HuH-7 (cell line): ENCODE measurements around the gene EIF3L.
"Not testable (repeated sequence)": the region's sequence is repeated elsewhere in the genome, so short reads cannot be mapped to it uniquely, and the experiment has no call there.

Experiments
- DNase-seq: peaks from one replicate; pipeline ENCODE4 v3.0.0; 2011; ENCODE audit warnings: low spot score

EIF3L gene

DNA sequence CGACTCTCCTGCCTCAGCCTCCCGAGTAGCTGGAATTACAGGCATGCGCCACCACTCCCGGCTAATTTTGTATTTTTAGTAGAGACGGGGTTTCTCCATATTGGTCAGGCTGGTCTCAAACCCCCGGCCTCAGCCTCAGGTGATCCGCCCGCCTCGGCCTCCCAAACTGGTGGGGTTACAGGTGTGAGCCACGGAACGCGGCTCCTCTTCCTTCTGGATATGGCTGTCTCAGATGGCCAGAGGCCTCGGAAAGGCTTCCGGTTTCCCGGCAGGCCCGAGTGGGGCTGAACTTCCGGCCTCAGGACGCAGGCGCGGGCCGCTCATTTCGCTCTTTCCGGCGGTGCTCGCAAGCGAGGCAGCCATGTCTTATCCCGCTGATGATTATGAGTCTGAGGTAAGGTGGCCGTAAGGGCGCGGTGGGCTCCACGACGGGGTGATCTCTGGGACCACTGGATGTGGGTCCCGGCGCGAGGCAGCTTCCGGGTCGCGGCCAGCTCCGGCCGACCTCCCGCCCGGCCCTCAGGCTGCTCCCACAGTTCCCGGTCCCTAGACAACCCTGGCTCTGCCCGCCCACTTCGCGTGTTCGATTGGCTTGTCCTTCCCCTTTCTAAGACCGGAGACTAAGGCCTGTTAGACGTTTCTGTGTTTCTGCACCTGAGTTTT is at the start of gene EIF3L:
TSS of gene EIF3L (plus strand) at position 331 of the 663 bp plus-strand sequence. CDS start at position 362, 31 bp downstream.
- DNase-seq: peak; percentile 93

DNA sequence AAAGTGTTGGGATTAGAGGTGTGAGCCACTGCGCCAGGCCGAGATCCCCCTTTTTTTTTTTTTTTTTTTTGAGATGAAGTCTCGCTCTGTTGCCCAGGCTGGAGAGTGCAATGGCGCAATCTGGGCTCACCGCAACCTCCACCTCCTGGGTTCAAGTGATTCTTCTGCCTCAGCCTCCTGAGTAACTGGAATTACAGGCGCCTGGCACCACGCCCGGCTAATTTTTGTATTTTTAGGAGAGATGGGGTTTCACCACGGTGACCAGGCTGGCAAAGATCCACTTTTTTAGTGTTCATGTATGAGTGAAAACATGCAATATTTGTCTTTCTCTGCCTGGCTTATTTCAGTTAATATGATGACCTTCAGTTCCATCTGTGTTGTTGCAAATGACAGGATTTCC is 49.2 kb upstream of the EIF3L start:
- not testable (repeated sequence) for DNase-seq

DNA sequence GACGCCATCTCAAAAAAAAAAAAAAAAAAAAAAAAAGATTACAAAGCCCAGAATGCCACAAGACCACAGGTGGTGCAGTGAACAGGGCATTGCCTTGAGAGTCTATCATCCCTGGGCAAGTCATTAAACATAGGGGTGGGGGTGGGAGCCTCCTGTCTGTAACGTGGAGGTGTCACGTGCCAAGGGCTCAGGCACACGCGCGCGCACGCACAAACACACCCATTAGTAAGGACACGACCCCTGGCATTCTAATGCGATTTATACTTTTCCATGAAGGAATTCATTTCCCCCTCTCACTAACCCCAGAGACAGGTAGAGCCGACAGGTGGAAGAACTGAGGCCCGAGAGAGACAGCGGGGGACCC is 47.3 kb upstream of the EIF3L start:
- DNase-seq: no peak

DNA sequence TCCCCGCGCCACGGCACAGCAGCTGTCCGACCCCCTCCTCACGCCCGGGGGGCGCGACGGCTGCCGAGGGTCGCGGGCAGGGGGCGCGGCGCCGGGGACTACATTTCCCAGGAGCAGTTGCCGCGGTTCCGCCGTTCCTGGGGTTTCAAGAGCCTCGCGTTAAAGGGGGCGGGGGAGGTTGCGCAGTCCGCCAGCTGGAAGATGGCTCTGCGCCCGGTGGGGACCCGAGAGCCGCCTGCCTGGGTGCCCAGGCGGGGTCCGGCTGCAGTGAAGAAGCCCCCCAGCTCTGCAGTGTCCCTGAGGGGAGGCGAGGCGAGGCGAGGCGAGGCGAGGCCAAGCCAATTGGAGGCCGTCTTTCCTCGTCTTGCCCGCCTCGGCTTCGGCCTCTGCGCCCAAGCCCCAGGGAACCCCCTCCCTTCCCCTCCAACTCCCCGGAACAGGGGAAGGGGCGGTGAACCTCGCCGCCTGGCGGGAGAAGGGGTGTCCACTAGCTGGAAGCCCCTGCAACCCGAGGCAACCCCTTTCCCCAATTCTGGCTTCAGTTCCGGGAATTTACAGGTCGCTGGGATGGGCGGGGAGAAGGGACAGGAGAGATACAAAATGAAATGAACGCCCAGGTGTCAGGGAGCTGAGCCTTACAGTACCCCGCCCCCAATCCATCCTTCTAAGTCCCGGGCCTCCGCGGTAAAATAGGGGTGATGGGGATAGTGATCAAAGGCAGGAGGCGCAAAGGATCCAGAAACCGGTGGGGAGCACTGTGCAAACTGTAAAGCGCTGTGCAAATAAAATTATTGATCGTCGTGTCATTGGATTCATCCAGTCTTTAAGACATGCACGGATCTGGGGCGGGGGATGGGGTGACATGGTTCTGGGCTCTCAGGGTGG is 46.7 kb upstream of the EIF3L start:
- peak; percentile 80 for DNase-seq

DNA sequence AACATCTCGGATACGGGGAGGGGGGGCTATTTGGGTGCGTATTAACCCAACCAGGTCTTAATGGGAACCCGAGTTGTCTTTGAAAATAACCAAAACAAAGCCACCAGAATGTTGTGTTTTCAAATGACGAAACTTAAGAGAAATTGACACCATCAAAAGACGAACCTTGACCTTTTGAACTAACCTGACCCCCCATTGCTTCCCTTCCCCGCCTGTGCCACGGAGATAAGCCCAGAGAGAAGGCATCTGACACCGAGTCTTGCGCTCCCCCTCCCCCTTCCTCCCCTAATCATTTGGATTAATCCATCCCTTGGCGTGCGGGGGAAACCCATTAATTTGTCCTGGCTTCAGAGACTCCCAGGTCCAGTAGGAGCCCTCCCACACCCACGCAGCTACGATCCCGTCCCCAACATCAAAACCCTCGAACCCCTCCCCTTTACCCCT is 46.0 kb upstream of the EIF3L start:
- DNase-seq: peak; percentile 81

DNA sequence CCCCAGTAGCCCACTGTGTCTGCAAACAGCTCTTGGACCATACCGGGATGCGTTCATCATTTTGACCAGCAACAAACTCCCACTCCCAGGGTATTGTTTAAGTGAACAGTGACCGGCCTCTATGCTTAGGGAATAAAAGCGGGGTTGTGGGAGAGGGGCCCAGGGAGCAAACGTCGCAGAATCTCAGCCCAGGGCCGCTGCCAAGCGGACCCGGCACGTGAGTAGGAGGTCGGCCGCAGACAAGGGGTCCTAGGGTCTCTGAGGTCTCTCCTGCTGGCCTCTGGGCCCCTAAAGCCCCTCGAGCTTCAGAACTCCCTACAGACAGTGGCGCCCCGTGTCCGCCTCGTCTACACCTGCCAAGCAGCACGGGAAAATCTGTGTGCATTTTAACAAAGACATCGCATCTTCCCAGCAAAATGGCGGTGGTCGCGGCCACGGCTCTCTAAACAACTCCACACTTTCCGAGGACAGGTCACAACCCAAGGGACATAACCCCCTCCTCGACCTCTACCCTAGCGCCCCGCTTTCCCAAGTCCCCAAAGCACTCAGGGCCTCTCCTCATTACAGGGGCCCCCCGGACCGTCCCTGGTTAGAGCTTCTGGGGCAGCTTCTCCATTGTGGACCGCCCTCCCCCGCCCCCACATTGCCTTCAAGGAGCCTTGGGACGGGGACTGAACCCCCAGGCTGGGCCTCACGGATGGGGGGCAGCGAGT is 45.4 kb upstream of the EIF3L start:
- DNase-seq: no peak

DNA sequence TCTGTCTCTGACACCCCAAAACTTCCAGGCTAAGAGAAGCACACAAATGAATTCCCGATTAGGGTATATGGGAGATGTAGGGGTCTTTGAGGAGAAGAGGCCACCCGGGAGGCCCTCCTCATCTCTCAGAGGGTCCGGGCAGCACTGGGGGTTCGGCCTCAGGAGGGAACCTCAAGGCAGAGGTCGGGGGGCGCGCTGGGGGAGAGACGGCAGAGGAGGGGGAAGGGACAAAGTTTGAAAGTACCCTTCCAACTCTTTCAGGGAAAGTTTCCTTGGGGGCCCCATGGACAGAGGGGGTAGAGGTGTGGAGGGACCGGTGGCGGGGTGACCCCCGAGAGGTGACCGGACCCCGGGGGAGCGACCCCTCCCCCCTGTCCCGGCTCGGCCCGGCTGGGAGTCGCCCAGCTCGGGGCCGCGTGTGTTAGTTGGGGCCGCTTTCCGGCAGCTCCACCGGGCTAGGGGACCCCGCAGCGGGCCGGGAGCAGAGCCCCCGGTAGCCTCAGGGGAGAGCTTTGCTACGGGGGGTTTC is 44.8 kb upstream of the EIF3L start:
- DNase-seq: peak; percentile 50

DNA sequence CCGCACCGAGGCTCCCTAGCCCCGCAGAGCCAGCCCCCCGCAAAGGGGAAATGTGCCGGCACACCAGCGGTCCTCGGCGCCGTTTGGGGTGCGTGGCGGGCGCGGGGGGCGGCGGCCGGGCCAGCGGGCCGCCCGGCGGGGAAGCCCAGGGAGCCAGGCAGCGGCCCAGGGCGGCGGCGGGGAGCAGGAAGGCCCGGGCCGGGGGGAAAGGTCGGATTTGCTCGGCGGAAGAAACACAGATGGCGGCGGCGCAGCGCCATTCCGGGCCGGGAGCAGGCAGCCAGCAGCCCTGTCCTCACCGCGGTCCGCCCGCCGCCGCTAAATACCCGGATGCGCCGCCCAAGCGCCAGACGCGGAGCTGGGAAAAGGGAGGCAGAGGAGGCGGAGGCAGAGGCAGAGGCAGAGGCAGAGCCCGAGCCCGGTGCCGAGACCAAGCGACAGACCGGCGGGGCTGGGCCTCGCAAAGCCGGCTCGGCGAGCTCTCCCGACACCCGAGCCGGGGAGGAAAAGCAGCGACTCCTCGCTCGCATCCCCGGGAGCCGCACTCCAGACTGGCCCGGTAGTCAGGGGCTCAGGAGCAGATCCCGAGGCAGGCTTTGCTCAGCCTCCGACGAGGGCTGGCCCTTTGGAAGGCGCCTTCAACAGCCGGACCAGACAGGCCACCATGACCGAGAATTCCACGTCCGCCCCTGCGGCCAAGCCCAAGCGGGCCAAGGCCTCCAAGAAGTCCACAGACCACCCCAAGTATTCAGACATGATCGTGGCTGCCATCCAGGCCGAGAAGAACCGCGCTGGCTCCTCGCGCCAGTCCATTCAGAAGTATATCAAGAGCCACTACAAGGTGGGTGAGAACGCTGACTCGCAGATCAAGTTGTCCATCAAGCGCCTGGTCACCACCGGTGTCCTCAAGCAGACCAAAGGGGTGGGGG is 44.1 kb upstream of the EIF3L start:
- peak; percentile 91 for DNase-seq

DNA sequence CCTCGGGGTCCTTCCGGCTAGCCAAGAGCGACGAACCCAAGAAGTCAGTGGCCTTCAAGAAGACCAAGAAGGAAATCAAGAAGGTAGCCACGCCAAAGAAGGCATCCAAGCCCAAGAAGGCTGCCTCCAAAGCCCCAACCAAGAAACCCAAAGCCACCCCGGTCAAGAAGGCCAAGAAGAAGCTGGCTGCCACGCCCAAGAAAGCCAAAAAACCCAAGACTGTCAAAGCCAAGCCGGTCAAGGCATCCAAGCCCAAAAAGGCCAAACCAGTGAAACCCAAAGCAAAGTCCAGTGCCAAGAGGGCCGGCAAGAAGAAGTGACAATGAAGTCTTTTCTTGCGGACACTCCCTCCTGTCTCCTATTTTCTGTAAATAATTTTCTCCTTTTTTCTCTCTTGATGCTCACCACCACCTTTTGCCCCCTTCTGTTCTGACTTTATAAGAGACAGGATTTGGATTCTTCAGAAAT is 43.4 kb upstream of the EIF3L start:
- no peak for DNase-seq

DNA sequence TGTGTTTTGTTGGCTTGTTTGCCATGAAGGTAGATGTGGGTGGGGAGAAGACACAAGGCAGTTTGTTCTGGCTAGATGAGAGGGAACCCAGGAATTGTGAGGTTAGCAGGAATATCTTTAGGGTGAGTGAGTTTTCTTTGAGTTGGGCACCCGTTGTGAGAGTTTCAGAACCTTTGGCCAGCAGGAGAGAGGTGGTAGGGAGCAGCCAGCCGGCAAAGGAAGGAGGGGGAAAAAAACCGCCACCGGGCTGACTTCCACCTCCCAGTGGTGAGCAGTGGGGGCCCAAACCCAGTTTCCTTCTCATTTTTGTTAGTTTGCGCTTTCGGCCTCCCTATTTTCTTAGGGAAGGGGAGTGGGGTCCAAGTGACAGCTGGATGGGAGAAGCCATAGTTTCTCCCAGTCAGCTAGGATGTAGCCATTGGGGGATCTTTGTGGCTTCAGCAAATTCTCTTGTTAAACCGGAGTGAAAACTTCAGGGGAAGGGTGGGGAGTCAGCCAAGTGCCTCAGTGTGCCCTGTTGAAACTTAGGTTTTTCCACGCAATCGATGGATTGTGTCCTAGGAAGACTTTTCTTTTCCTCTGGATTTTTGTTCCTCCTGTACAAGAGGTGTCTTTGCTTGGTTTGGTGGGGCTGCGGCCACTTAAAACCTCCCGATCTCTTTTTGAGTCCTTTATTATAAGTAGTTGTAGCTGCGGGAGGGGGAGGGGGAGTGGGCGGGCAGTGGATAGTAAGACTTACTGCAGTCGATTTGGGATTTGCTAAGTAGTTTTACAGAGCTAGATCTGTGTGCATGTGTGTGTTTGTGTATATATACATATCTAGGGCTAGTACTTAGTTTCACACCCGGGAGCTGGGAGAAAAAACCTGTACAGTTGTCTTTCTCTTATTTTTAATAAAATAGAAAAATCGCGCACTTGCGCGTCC is 42.5 kb upstream of the EIF3L start:
- peak; percentile 42 for DNase-seq

DNA sequence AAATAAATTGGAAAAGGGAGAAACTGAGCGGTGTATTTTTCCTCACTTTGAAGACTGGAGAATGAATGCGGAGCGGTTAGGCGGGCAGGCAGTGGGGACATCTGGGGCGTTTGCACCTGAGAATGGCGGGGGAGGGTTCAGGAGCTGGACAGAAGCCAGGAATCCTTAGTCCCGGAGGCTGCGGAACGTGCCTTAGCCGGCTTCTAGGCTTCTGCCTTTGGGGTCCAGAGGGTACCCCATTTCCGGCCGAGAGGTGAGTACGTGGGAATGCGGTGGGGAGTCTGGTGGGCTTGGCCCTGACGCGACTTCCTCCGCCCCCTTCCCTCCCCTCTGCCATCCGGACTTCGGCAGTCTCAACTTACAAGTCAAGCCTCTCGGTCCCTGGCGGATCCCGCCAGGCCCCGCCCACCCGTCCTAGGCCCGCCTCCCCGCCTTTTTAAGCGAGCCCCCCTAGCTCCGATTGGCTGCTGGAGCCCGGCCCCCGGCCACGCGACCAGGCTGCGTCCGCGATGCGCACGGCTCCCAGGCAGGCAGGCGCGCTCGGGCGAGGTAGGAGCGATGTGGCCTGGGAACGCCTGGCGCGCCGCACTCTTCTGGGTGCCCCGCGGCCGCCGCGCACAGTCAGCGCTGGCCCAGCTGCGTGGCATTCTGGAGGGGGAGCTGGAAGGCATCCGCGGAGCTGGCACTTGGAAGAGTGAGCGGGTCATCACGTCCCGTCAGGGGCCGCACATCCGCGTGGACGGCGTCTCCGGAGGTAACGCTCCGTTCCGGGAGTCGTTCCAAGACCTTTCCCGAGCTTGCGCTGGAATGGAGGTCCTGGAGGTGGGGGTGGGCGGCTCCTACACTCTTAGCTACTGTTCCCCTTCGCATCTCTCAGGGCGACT is 41.6 kb upstream of the EIF3L start, which contains the start of gene GCAT:
TSS of gene GCAT (plus strand) at position 525 of the 884 bp plus-strand sequence. CDS start at position 559, 34 bp downstream.
- peak; percentile 98 for DNase-seq

DNA sequence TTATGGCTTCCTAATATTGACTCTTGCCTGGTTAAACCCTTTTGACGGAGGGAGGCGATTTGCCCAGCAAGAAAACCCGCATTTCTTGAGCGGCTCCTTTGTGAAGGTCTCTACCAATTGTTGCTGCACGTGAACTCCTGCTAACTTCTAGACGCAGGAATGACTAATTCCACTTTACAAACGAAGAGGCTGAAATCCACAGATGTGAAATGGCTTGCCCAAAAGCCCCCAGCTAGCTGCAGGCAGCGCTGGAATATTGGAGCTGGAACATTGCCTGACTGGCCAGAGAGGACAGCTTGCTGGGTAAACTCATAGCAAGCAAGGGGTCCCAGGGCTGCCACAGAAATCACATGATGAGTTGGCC is 40.9 kb upstream of the EIF3L start:
- no peak for DNase-seq

DNA sequence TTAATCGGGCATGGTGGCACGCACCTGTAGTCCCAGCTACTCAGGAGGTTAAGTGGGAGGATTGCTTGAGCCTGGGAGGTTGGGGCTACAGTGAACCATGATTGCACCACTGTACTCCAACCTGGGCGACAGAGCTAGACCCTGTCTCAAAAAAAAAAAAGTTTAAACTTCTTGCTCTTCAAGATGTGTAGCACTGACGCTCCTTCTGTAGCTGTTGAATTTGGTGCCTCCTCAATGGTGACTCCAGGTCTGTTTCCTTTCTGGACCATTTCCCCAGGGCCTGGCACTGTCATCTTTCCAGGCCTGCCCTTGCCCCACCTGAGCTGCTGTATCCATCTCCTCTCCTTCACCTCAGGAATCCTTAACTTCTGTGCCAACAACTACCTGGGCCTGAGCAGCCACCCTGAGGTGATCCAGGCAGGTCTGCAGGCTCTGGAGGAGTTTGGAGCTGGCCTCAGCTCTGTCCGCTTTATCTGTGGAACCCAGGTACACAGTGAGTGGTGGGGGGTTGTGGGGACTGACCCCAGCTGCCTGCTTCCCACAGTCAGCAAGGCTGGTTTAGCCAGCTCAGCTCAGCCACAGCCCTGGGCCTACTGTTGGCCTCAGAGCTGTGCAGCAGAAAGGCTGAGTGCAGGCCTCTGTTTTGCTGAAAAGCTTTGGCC is 39.4 kb upstream of the EIF3L start:
- DNase-seq: no peak

DNA sequence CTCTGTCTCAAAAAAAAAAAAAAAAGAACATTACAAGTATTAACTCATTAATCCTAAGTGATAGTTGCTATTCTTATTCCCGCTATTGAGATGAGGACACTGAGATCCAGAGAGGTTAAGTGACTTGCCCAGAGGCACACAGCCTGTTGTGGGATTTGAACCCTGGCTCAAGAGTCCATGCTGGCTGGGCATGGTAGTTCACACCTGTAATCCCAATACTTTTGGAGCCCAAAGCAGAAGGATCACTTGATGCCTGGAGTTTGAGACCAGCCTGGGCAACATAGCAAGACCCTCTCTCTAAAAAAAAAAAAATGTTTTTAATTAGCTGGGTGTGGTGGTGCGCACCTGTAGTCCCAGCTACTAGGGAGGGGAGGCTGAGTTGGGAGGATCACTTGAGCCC is 37.4 kb upstream of the EIF3L start:
- DNase-seq: no peak

DNA sequence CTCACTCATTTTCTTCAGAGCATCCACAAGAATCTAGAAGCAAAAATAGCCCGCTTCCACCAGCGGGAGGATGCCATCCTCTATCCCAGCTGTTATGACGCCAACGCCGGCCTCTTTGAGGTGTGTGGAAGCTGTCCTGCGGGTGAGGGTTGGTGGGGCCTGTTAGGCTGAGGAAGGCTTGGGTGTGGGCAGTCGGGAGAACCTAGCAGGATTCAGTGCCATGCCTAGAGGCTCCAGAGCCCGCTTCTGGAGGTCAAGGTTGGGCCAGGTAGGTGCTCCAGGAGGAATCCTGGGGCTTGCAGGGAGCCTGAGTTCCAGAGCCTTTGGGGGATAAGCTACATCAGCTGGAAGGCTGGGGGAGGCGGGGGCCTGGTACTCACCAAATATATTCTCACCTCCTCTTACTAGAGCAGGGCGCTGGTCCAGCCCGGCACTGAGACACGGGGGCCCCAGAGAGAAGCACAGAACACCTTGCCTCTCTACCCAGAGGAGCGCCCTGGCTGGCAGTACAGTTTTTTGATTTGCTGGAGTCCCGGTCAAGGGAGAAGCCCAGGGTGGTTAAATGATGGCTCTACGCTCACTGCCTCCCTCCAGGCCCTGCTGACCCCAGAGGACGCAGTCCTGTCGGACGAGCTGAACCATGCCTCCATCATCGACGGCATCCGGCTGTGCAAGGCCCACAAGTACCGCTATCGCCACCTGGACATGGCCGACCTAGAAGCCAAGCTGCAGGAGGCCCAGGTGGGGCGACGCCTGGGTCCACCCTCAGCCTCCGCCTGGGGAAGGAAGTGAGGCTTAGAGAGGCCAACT is 36.1 kb upstream of the EIF3L start:
- DNase-seq: no peak

DNA sequence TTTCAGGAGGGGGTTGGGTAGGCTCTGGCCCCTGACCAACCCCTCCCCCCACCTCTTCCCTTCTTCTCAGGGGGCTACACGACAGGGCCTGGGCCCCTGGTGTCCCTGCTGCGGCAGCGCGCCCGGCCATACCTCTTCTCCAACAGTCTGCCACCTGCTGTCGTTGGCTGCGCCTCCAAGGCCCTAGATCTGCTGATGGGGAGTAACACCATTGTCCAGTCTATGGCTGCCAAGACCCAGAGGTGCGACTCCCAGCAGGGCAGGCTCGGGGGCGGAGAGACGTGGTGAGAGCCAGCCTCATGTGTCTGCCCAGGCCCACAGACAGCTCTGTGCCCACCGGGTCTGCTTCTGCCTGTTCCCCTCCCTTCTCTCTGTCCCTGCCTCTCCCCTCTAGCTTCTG is 33.6 kb upstream of the EIF3L start:
- no peak for DNase-seq

DNA sequence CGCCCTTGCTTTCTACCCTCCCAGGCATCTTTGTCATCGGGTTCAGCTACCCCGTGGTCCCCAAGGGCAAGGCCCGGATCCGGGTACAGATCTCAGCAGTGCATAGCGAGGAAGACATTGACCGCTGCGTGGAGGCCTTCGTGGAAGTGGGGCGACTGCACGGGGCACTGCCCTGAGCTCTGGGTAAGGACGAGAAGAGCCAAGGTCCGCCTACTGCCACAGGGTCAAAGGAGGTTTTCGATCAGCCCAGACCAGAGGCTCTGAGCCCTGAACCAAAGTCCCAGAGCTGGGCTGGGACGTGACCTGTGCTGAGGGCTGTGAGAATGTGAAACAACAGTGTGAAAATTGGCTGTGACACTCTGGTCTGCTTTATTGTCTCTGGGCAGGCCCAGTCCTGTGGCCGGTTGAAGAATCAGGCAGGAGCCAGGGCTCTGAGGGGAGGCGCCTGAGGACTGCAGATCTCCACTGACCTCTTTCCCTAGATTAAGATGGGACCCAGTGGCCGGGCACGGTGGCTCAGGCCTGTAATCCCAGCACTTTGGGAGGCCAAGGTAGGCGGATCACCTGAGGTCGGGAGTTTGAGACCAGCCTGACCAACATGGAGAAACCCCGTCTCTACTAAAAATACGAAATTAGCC is 32.6 kb upstream of the EIF3L start:
- DNase-seq: no peak
